Rectal smooth muscle tissue (tissue), 1 donor: Measurements from ENCODE around the gene RDH5.
A peak's percentile ranks its signal among the peaks of the same experiment; 100 is the strongest.

Source experiments
- H3K27ac ChIP-seq: one replicate; pipeline ENCODE4 v1.7.0; 2013; ENCODE audit warnings: low read depth, low read length, inconsistent platforms
- H3K27me3 ChIP-seq: one replicate; pipeline ENCODE4 v1.7.0; 2013; ENCODE audit warnings: low read length; ENCODE audit not compliant: control insufficient read depth, insufficient read depth
- H3K36me3 ChIP-seq: one replicate; pipeline ENCODE4 v1.7.0; 2013; ENCODE audit warnings: low read length; ENCODE audit not compliant: control insufficient read depth, insufficient read depth
- H3K4me1 ChIP-seq: one replicate; pipeline ENCODE4 v1.7.0; 2013; ENCODE audit warnings: low read length; ENCODE audit not compliant: control insufficient read depth, insufficient read depth
- H3K4me3 ChIP-seq: one replicate; pipeline ENCODE4 v1.7.0; 2013; ENCODE audit warnings: low read length
- H3K9ac ChIP-seq: one replicate; pipeline ENCODE4 v1.7.0; 2013; ENCODE audit warnings: low read length

Gene RDH5

GRCh38 chr12:55720071-55720564, at the start of gene RDH5:
TSS of gene RDH5 (plus strand) at chr12:55720393. CDS start at chr12:55721185, 792 bp downstream.
- Histone ChIP-seq H3K9ac (peak within 1 kb of the TSS; percentile 10), H3K27ac (peak within 1 kb of the TSS; percentile 96), H3K27me3 (no peaks in the 10 kb centered on the region), H3K4me3 (peak within 1 kb of the TSS; percentile 45), H3K36me3 (peaks cover 8% of the 10 kb centered on the region), H3K4me1 (peaks cover 61% of the 10 kb centered on the region)

GRCh38 chr12:55671746-55672145, 48.4 kb upstream of the RDH5 start:
- H3K4me3 ChIP-seq = no peak overlapping the region
- H3K36me3 ChIP-seq = no peaks in the 10 kb centered on the region
- no peaks in the 10 kb centered on the region for H3K27me3 ChIP-seq
- no peak overlapping the region for H3K9ac ChIP-seq
- no peaks in the 10 kb centered on the region for H3K4me1 ChIP-seq
- H3K27ac ChIP-seq = no peak overlapping the region

GRCh38 chr12:55673638-55674037, 46.6 kb upstream of the RDH5 start:
- no peak overlapping the region for H3K4me3 ChIP-seq
- H3K27ac ChIP-seq = no peak overlapping the region
- no peaks in the 10 kb centered on the region for H3K36me3 ChIP-seq
- no peaks in the 10 kb centered on the region for H3K4me1 ChIP-seq
- no peak overlapping the region for H3K9ac ChIP-seq
- H3K27me3 ChIP-seq = no peaks in the 10 kb centered on the region

GRCh38 chr12:55675666-55676065, 44.5 kb upstream of the RDH5 start:
- Histone ChIP-seq H3K27me3 (no peaks in the 10 kb centered on the region), H3K9ac (no peak overlapping the region), H3K27ac (no peak overlapping the region), H3K4me1 (no peaks in the 10 kb centered on the region), H3K4me3 (no peak overlapping the region), H3K36me3 (no peaks in the 10 kb centered on the region)

- Histone ChIP-seq H3K27ac (no peak overlapping the region), H3K36me3 (no peaks in the 10 kb centered on the region), H3K4me3 (no peak overlapping the region), H3K4me1 (peaks cover 5% of the 10 kb centered on the region), H3K27me3 (no peaks in the 10 kb centered on the region), H3K9ac (no peak overlapping the region)
Measured at GRCh38 chr12:55676707-55677106, 43.5 kb upstream of the RDH5 start.

GRCh38 chr12:55679691-55680090, 40.5 kb upstream of the RDH5 start:
- H3K9ac ChIP-seq = no peak overlapping the region
- no peaks in the 10 kb centered on the region for H3K36me3 ChIP-seq
- no peak overlapping the region for H3K4me3 ChIP-seq
- peaks cover 6% of the 10 kb centered on the region for H3K4me1 ChIP-seq
- no peaks in the 10 kb centered on the region for H3K27me3 ChIP-seq
- no peak overlapping the region for H3K27ac ChIP-seq

GRCh38 chr12:55681142-55682077, 38.8 kb upstream of the RDH5 start:
- Histone ChIP-seq H3K27ac (peak overlapping the region; percentile 37), H3K27me3 (no peaks in the 10 kb centered on the region), H3K36me3 (no peaks in the 10 kb centered on the region), H3K9ac (peak overlapping the region; percentile 24), H3K4me1 (peaks cover 6% of the 10 kb centered on the region), H3K4me3 (peak overlapping the region; percentile 71)

- no peaks in the 10 kb centered on the region for H3K27me3 ChIP-seq
- peaks cover 6% of the 10 kb centered on the region for H3K4me1 ChIP-seq
- H3K36me3 ChIP-seq = no peaks in the 10 kb centered on the region
- peak overlapping the region; percentile 71 for H3K4me3 ChIP-seq
- H3K27ac ChIP-seq = no peak overlapping the region
- no peak overlapping the region for H3K9ac ChIP-seq
Measured at GRCh38 chr12:55682087-55682796, 38.0 kb upstream of the RDH5 start.

- H3K27me3 ChIP-seq = no peaks in the 10 kb centered on the region
- H3K9ac ChIP-seq = no peak overlapping the region
- no peak overlapping the region for H3K4me3 ChIP-seq
- no peak overlapping the region for H3K27ac ChIP-seq
- peaks cover 5% of the 10 kb centered on the region for H3K36me3 ChIP-seq
- H3K4me1 ChIP-seq = peaks cover 6% of the 10 kb centered on the region
Measured at GRCh38 chr12:55683676-55684075, 36.5 kb upstream of the RDH5 start.

GRCh38 chr12:55684761-55685370, 35.3 kb upstream of the RDH5 start:
- peaks cover 6% of the 10 kb centered on the region for H3K4me1 ChIP-seq
- H3K4me3 ChIP-seq = no peak overlapping the region
- H3K36me3 ChIP-seq = peaks cover 5% of the 10 kb centered on the region
- no peaks in the 10 kb centered on the region for H3K27me3 ChIP-seq
- H3K9ac ChIP-seq = no peak overlapping the region
- no peak overlapping the region for H3K27ac ChIP-seq

- Histone ChIP-seq H3K4me1 (peaks cover 6% of the 10 kb centered on the region), H3K27me3 (no peaks in the 10 kb centered on the region), H3K27ac (no peak overlapping the region), H3K4me3 (no peak overlapping the region), H3K9ac (no peak overlapping the region), H3K36me3 (peaks cover 5% of the 10 kb centered on the region)
Measured at GRCh38 chr12:55685671-55686070, 34.5 kb upstream of the RDH5 start.

- Histone ChIP-seq H3K4me3 (no peak overlapping the region), H3K4me1 (peaks cover 4% of the 10 kb centered on the region), H3K27ac (no peak overlapping the region), H3K9ac (no peak overlapping the region), H3K27me3 (no peaks in the 10 kb centered on the region), H3K36me3 (peaks cover 5% of the 10 kb centered on the region)
Measured at GRCh38 chr12:55686366-55687010, 33.7 kb upstream of the RDH5 start.
